CD14-positive monocyte (primary cell): Measurements from ENCODE around the gene PPP1R9B. TPM values are rescaled to one million over a fixed set of nuclear protein-coding genes. Genes with fewer than 3 reads are reported as not detected.
A peak's percentile ranks its signal among the peaks of the same experiment; 100 is the strongest.

ENCODE experiments used
- DNase-seq, 3 donors: peaks; one replicate each; pipeline ENCODE4 v3.0.0-alpha.2; 2011 to 2022
- H2AFZ ChIP-seq: 2 replicates; pipeline ENCODE4 v1.6.0; 2012; ENCODE audit warnings: mild to moderate bottlenecking, low read depth, low read length, inconsistent platforms; ENCODE audit not compliant: insufficient read depth, poor library complexity, severe bottlenecking
- H3K27ac ChIP-seq, 2 donors: 1 replicate in 1 of 2; 2 replicates in 1 of 2; pipeline ENCODE4 v1.5.1; 2012 to 2013; ENCODE audit warnings: low read length in 2 of 2, control low read depth in 1 of 2, inconsistent platforms in 1 of 2, low read depth in 1 of 2, mild to moderate bottlenecking in 1 of 2
- H3K27me3 ChIP-seq, 2 donors: one replicate each; pipeline versions ENCODE4 v1.6.0 to v1.6.1; 2011 to 2013; ENCODE audit warnings: low read length in 2 of 2; ENCODE audit not compliant: control insufficient read depth in 2 of 2, insufficient read depth in 2 of 2
- H3K36me3 ChIP-seq, 2 donors: replicated peaks in 1 of 2; 1 replicate in 1 of 2; 2 replicates in 1 of 2; pipeline versions ENCODE4 v1.5.1 to v1.6.1; 2012 to 2013; ENCODE audit warnings: low read length in 2 of 2, control low read depth in 1 of 2, inconsistent platforms in 1 of 2, mild to moderate bottlenecking in 1 of 2; ENCODE audit not compliant: insufficient read depth in 2 of 2, control insufficient read depth in 1 of 2
- H3K4me1 ChIP-seq, 2 donors: 1 replicate in 1 of 2; 2 replicates in 1 of 2; pipeline versions ENCODE4 v1.5.1 to v1.6.1; 2012 to 2013; ENCODE audit warnings: low read length in 2 of 2, control low read depth in 1 of 2, inconsistent platforms in 1 of 2, mild to moderate bottlenecking in 1 of 2, moderate library complexity in 1 of 2; ENCODE audit not compliant: insufficient read depth in 2 of 2, control insufficient read depth in 1 of 2
- H3K4me2 ChIP-seq: replicated peaks from 2 replicates; pipeline ENCODE3; 2012; ENCODE audit warnings: low read length, moderate library complexity, mild to moderate bottlenecking; ENCODE audit not compliant: poor library complexity, severe bottlenecking; ENCODE audit errors: extremely low read depth
- H3K4me3 ChIP-seq, 3 experiments: fragments of 200-600 bp in 1 of 3; sonication (generic) in 1 of 3; replicated peaks in 1 of 3; 1 replicate in 2 of 3; 2 replicates in 1 of 3; pipeline ENCODE4 v1.5.1; 2011 to 2013; ENCODE audit warnings: low read length in 3 of 3, mild to moderate bottlenecking in 3 of 3, control low read depth in 2 of 3, low read depth in 2 of 3, inconsistent platforms in 1 of 3, moderate library complexity in 1 of 3
- H3K79me2 ChIP-seq: 2 replicates; pipeline ENCODE4 v1.6.0; 2012; ENCODE audit warnings: mild to moderate bottlenecking, control low read depth, inconsistent platforms, low read length, moderate library complexity; ENCODE audit not compliant: insufficient read depth
- H3K9ac ChIP-seq: 2 replicates; pipeline ENCODE4 v1.6.0; 2017; ENCODE audit warnings: low read length, mild to moderate bottlenecking; ENCODE audit not compliant: insufficient read depth, poor library complexity, severe bottlenecking
- H3K9me3 ChIP-seq, 2 donors: replicated peaks in 1 of 2; 1 replicate in 1 of 2; 2 replicates in 1 of 2; pipeline versions ENCODE4 v1.5.1 to v1.6.1; 2012 to 2013; ENCODE audit warnings: low read length in 2 of 2, control low read depth in 1 of 2; ENCODE audit not compliant: control insufficient read depth in 1 of 2, insufficient read depth in 1 of 2
- H4K20me1 ChIP-seq: 2 replicates; pipeline ENCODE4 v1.6.0; 2012; ENCODE audit warnings: mild to moderate bottlenecking, low read length, control low read depth, moderate library complexity; ENCODE audit not compliant: insufficient read depth
- H3K27ac Mint-ChIP-seq, 7 donors: one replicate each; pipeline ENCODE4 v1.8.0; 2020; ENCODE audit warnings: mild to moderate bottlenecking in 7 of 7, mixed read lengths in 7 of 7, moderate library complexity in 6 of 7, inconsistent platforms in 2 of 7
- H3K27me3 Mint-ChIP-seq, 3 donors: one replicate each; pipeline ENCODE4 v1.8.0; 2021 to 2022; ENCODE audit warnings: low read depth in 3 of 3, mild to moderate bottlenecking in 3 of 3, mixed read lengths in 3 of 3, moderate library complexity in 3 of 3, inconsistent platforms in 1 of 3
- H3K36me3 Mint-ChIP-seq, 2 donors: one replicate each; pipeline ENCODE4 v1.8.0; 2020; ENCODE audit warnings: mixed read lengths in 2 of 2, inconsistent platforms in 1 of 2, mild to moderate bottlenecking in 1 of 2
- H3K4me1 Mint-ChIP-seq: one replicate; pipeline ENCODE4 v1.8.0; 2020; ENCODE audit warnings: mild to moderate bottlenecking, mixed read lengths
- H3K4me3 Mint-ChIP-seq, 2 donors: one replicate each; pipeline ENCODE4 v1.8.0; 2020; ENCODE audit warnings: mild to moderate bottlenecking in 2 of 2, mixed read lengths in 2 of 2, moderate library complexity in 1 of 2
- H3K9me3 Mint-ChIP-seq, 7 donors: one replicate each; pipeline ENCODE4 v1.8.0; 2020 to 2022; ENCODE audit warnings: mixed read lengths in 7 of 7, mild to moderate bottlenecking in 6 of 7, moderate library complexity in 6 of 7, inconsistent platforms in 2 of 7
- CTCF ChIP-seq: fragments of 200-600 bp; IDR thresholded peaks from one replicate; pipeline ENCODE4 v1.8.0; 2022; ENCODE audit warnings: antibody characterized with exemption, mild to moderate bottlenecking
- WGBS: methylation state at CpG from one replicate; pipeline ENCODE4 v1.1.5; 2013; ENCODE audit warnings: missing lambda C conversion rate; ENCODE audit not compliant: insufficient coverage; 5-methylcytosine and 5-hydroxymethylcytosine counted together
- intact Hi-C, 2 donors: fragments of 100-400 bp; cut with micrococcal nuclease; formaldehyde crosslinking; loops; one replicate each; pipeline versions ENCODE4 v1.15.0 to v1.15.1; 2023
- polyA plus RNA-seq, 3 donors: library from polyadenylated mRNA; depleted of rRNA in 1 of 3; unstranded in 2 of 3; stranded (reverse) in 1 of 3; fragments of 300-500 nt in 2 of 3; fragments of >200 nt in 1 of 3; fragmentation: Illumina TruSeq in 2 of 3; gene quantifications; 1 replicate in 2 of 3; 2 replicates in 1 of 3; pipeline ENCODE4 v1.2.3, GENCODE V29; 2012 to 2021

Gene PPP1R9B
- polyA plus RNA-seq, 3 donors, result 0.61 to 86.9 (median 1.3) TPM

GRCh38 chr17:50184611-50185398 is 34.3 kb upstream of the PPP1R9B start:
- Mint-ChIP-seq H3K27me3 (peaks cover 5 to 16% (median 10%) of the 10 kb centered on the region in 3 donors), H3K9me3 (peaks cover 0 to 2% (median 0%) of the 10 kb centered on the region in 7 donors), H3K36me3 (peaks cover 0 to 4% of the 10 kb centered on the region in 2 donors), H3K27ac (peak overlapping the region; percentile 21 to 83 (median 71)), H3K4me1 (peaks cover 37% of the 10 kb centered on the region), H3K4me3 (peak overlapping the region; percentile 70 to 85)
- peak; percentile 60 to 82 (median 69) for DNase-seq
- Histone ChIP-seq H3K4me3 (peak overlapping the region in 1 of 3 experiments; percentile 64), H3K27me3 (no peaks in the 10 kb centered on the region), H2AFZ (peak overlapping the region; percentile 70), H3K4me1 (peaks cover 27 to 46% of the 10 kb centered on the region in 2 donors), H3K9ac (peak overlapping the region; percentile 10), H4K20me1 (no peaks in the 10 kb centered on the region), H3K4me2 (peak overlapping the region; percentile 75), H3K36me3 (no peaks in the 10 kb centered on the region), H3K9me3 (no peaks in the 10 kb centered on the region), H3K27ac (peak overlapping the region; percentile 24 to 58), H3K79me2 (no peaks in the 10 kb centered on the region)
- 7% methylated on average over 14 of the region's 19 CpGs for WGBS
- no peak for TF ChIP-seq CTCF
- intact Hi-C loops, result no loop called here

- peaks cover 37% of the 10 kb centered on the region for H3K4me1 Mint-ChIP-seq
- intact Hi-C loops, result no loop called here
- H3K4me3 ChIP-seq, result peak overlapping the region; percentile 4 to 64 (median 11)
- H3K27ac ChIP-seq, result peak overlapping the region; percentile 62 to 66
- peaks cover 0 to 4% of the 10 kb centered on the region in 2 donors for H3K36me3 Mint-ChIP-seq
- no peak overlapping the region for H2AFZ ChIP-seq
- peak overlapping the region; percentile 10 for H3K9ac ChIP-seq
- peak overlapping the region; percentile 70 to 91 for H3K4me3 Mint-ChIP-seq
- peaks cover 5 to 12% (median 10%) of the 10 kb centered on the region in 3 donors for H3K27me3 Mint-ChIP-seq
- H3K79me2 ChIP-seq, result no peaks in the 10 kb centered on the region
- no peaks in the 10 kb centered on the region for H3K9me3 ChIP-seq
- no peaks in the 10 kb centered on the region for H3K27me3 ChIP-seq
- no peaks in the 10 kb centered on the region for H3K36me3 ChIP-seq
- WGBS, result 0% methylated on average over 1 of the region's 8 CpGs
- no peaks in the 10 kb centered on the region for H4K20me1 ChIP-seq
- peaks cover 0 to 5% (median 0%) of the 10 kb centered on the region in 7 donors for H3K9me3 Mint-ChIP-seq
- TF ChIP-seq CTCF, result no peak
- peaks cover 27 to 46% of the 10 kb centered on the region in 2 donors for H3K4me1 ChIP-seq
- no peak for DNase-seq
- peak overlapping the region; percentile 75 for H3K4me2 ChIP-seq
- peak overlapping the region; percentile 70 to 95 (median 86) for H3K27ac Mint-ChIP-seq
Observed at GRCh38 chr17:50184064-50184463, 33.6 kb upstream of the PPP1R9B start.
